22Rv1 (cell line): ENCODE measurements around the gene EDC4.
A peak's percentile ranks its signal among the peaks of the same experiment; 100 is the strongest.

Experiments used
- ZFX ChIP-seq: fragments of 450-650 bp; IDR thresholded peaks from 2 replicates; pipeline ENCODE4 v1.6.1; 2017; ENCODE audit warnings: antibody characterized with exemption, borderline replicate concordance
- TF ChIP-seq, protein P1 (sequence below): fragments of 450-650 bp; IDR thresholded peaks from 2 replicates; pipeline ENCODE4 v1.5.1; 2017; ENCODE audit warnings: mild to moderate bottlenecking

DNA sequence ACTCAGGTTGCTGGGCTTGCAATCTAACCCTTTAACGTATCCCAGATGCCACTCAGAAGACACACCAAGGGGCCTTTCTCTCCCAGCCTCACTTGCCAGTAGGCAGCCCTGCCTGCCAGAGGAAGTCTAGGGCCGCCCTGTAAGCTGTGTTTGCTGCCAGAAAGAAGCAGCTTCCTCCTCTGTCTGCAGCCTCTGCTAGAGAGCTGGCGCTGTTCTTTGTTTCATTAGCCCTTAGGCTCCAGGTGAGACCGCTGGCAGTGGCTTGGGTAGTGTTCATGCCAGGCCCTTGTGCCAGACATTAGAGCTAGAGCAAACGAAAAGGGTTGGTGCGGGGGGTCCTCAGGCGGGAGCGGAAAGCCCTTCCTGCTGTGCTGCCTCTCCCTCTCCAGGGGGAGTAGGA is 49.9 kb downstream of the EDC4 start:
- TF ChIP-seq, protein P1, sequence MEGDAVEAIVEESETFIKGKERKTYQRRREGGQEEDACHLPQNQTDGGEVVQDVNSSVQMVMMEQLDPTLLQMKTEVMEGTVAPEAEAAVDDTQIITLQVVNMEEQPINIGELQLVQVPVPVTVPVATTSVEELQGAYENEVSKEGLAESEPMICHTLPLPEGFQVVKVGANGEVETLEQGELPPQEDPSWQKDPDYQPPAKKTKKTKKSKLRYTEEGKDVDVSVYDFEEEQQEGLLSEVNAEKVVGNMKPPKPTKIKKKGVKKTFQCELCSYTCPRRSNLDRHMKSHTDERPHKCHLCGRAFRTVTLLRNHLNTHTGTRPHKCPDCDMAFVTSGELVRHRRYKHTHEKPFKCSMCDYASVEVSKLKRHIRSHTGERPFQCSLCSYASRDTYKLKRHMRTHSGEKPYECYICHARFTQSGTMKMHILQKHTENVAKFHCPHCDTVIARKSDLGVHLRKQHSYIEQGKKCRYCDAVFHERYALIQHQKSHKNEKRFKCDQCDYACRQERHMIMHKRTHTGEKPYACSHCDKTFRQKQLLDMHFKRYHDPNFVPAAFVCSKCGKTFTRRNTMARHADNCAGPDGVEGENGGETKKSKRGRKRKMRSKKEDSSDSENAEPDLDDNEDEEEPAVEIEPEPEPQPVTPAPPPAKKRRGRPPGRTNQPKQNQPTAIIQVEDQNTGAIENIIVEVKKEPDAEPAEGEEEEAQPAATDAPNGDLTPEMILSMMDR: peak; percentile 26
- no peak for TF ChIP-seq ZFX
